ENCODE measurements around the gene FKBP2.

The FKBP2 gene
- long read RNA-seq, donor 1, transcript FKBP2-202 (6 exons, 1,002 nt): minor isoform, 10 of 149 reads
- long read RNA-seq, donor 1, transcript FKBP2-201 (6 exons, 657 nt): major isoform, 57 of 149 reads
- long read RNA-seq, donor 1, partial matches to known transcripts: 68 of 149 reads
- long read RNA-seq, donor 1, other reads (novel, unspliced or antisense): 8 of 149 reads
- long read RNA-seq, donor 2, transcript FKBP2-201 (6 exons, 657 nt): major isoform, 38 of 78 reads
- long read RNA-seq, donor 2, partial matches to known transcripts: 32 of 78 reads
- long read RNA-seq, donor 2, other reads (novel, unspliced or antisense): 5 of 78 reads
- long read RNA-seq, donor 3, transcript FKBP2-202 (6 exons, 1,002 nt): minor isoform, 5 of 56 reads
- long read RNA-seq, donor 3, transcript FKBP2-201 (6 exons, 657 nt): major isoform, 27 of 56 reads
- long read RNA-seq, donor 3, partial matches to known transcripts: 21 of 56 reads
- long read RNA-seq, donor 3, other reads (novel, unspliced or antisense): 0 of 56 reads
- long read RNA-seq, donor 4, transcript FKBP2-202 (6 exons, 1,002 nt): minor isoform, 9 of 126 reads
- long read RNA-seq, donor 4, transcript FKBP2-201 (6 exons, 657 nt): major isoform, 60 of 126 reads
- long read RNA-seq, donor 4, partial matches to known transcripts: 47 of 126 reads
- long read RNA-seq, donor 4, other reads (novel, unspliced or antisense): 5 of 126 reads
- long read RNA-seq, donor 5, transcript FKBP2-201 (6 exons, 657 nt): major isoform, 62 of 108 reads
- long read RNA-seq, donor 5, transcript FKBP2-202 (6 exons, 1,002 nt): minor isoform, 6 of 108 reads
- long read RNA-seq, donor 5, partial matches to known transcripts: 29 of 108 reads
- long read RNA-seq, donor 5, other reads (novel, unspliced or antisense): 8 of 108 reads
- long read RNA-seq, donor 6, transcript FKBP2-201 (6 exons, 657 nt): major isoform, 46 of 106 reads
- long read RNA-seq, donor 6, transcript FKBP2-203 (6 exons, 613 nt): minor isoform, 8 of 106 reads
- long read RNA-seq, donor 6, partial matches to known transcripts: 50 of 106 reads
- long read RNA-seq, donor 6, other reads (novel, unspliced or antisense): 0 of 106 reads
- long read RNA-seq, donor 7, transcript FKBP2-201 (6 exons, 657 nt): major isoform, 78 of 155 reads
- long read RNA-seq, donor 7, transcript FKBP2-202 (6 exons, 1,002 nt): minor isoform, 5 of 155 reads
- long read RNA-seq, donor 7, transcript FKBP2-203 (6 exons, 613 nt): minor isoform, 6 of 155 reads
- long read RNA-seq, donor 7, partial matches to known transcripts: 53 of 155 reads
- long read RNA-seq, donor 7, other reads (novel, unspliced or antisense): 13 of 155 reads
- long read RNA-seq, donor 8, transcript FKBP2-202 (6 exons, 1,002 nt): minor isoform, 6 of 127 reads
- long read RNA-seq, donor 8, transcript FKBP2-201 (6 exons, 657 nt): major isoform, 59 of 127 reads
- long read RNA-seq, donor 8, transcript FKBP2-203 (6 exons, 613 nt): minor isoform, 6 of 127 reads
- long read RNA-seq, donor 8, partial matches to known transcripts: 42 of 127 reads
- long read RNA-seq, donor 8, other reads (novel, unspliced or antisense): 14 of 127 reads

DNA sequence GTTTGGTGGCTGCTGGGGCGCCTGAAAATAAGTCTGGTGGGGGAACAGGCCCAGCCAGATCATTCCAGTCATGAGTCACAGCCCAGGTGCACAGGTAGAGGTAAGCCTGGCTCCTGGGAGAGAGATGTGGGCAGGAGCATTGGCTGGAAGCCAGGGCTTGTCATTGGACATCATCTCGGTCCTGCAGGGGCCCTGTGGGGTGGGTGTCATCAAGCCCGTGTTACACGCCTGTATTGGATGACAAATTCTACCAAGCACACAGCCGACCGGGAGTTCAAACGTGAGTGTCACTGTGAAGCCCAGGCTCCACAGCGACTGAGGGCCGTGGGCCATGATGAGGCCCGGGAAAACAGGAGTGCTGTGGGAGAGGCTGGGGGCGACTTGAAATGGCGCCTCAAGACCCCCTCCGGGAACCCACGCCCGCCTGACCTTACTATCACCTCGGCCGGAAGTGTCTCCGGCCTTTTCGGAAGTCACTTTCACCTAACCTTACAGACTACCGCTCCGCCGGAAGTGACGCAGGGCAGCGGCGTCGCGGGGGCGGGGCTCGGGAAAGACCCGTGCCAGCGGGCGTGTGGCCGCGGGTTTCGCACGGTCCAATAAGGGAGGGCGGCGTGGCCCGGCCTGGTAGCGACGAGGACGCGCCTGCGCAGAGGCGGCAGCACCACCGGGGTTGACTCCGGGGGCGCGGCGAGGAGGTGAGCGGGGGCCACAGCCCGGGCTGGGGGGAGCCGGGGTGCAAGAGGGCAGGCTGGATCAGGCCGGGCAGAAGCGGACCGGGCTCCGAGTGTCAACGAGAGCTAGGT is at the start of gene FKBP2:
Gene FKBP2, plus strand, starts transcription at position 661 of the 806 bp plus-strand sequence. CDS start 1,293 bp downstream, outside the sequence.
- DNase-seq: no peak

- no peak for DNase-seq
These were observed 48.5 kb upstream of the FKBP2 start for GRCh38 chr11:64192434-64192833.

GRCh38 chr11:64196626-64197025 is 44.3 kb upstream of the FKBP2 start:
- no peak for DNase-seq

DNA sequence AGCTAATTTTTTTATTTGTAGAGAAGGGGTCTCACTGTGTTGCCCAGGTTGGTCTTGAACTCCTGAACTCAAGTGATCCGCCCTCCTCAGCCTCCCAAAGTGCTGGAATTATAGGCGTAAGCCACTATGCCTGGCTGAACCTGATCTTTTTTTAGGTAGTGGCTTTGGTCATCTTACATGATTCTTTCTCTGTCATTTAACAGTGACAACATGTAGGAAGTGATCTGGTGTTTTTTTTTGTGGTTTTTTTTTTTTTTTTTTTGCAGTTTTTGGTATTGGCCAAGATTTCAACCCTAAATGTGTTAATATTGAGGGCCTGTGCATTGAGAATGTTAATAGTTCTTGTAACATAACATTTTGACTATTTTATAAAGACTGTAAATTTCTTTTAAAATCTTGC is 42.4 kb upstream of the FKBP2 start:
- no peak for DNase-seq

DNA sequence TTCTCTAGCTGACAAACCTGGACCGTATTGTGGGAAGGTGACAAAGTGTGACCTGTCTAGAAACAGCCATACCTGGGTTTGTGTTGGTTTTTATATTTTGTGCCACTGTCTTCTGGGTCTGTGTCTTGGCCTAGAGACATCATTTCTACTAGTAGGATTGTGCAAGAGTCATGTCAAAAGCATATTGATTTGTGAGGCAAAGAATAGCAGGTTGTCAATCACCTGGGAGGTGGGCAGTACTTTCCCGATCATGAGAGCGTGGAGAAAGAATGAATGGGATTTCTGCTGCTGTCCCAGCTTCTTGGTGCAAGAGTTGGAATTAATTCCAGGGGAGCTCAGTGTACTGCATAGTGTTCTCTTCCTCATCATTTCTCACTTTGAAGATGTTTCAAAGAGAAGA is 39.4 kb upstream of the FKBP2 start:
- DNase-seq: no peak

GRCh38 chr11:64202992-64203391 is 37.9 kb upstream of the FKBP2 start:
- no peak for DNase-seq

- no peak for DNase-seq
These were observed 37.3 kb upstream of the FKBP2 start for GRCh38 chr11:64203421-64204079.

- no peak for DNase-seq
These were observed 36.8 kb upstream of the FKBP2 start for GRCh38 chr11:64204080-64204440.

DNA sequence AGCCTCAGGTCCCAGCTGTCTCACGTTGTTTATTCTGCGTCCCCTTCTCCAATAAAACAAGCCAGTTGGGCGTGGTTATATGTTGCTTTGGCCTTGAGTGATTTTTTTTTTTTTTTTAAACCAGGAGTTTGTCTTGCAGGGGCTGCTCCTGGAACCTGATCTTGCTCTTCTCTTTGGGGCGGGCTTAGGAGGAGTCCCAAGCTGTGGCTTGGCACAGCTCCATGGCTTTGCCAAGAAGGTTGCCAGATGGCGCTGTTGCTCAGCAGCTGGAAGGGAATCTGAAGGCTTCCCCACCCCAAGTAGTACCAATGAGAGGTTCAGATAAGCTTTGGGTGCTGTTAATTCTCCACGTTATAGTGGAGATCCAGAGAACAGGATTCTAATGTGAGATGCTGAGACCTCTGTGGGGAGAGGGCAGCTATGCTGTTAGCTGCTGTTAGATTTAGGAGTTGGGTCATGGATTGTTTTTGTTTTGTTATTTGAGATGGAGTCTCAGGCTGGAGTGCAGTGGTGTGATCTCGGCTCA is 36.4 kb upstream of the FKBP2 start:
- DNase-seq: peak; percentile 65

DNA sequence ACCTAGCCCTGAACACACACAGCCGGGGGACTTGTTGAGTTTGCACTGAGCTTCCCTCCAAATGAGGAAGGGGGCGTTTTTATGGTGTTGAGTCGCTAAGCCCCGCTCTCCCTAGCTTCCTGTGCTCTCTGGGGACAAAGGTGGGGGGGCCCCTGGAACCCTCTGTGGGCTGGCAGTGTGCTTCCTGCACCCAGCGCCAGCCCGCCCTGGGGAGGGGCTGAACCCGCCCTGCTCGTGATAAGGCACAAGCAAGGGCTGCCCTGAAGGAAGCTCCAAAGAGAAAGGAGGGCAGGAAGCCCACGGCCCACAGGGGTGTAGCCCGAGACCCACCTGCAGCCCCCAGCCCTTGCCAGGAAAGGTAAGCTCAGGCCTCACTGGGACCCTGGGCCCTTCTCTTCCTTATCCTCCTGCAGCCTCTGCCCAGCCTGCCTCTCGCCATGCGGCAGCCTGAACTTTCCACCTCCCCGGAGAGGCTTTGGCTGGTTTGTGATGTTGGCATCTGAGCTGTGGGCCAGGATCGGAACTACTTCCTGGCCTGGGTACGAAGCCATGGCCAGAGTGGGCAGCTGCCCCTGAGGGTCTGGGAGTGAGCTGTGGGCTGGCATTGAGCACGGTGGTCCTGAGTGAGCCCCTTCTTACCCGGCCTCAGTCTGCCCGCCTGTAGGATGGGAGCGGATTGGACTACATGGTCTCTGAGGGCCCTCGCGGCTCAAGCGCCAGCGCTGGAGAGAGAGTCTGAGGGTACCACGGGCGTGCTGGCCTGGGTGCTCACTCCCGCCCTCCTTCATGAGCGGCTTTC is 34.2 kb upstream of the FKBP2 start, which contains the start of gene FERMT3:
Gene FERMT3, plus strand, starts transcription at position 265 of the 799 bp plus-strand sequence. CDS start 644 bp downstream, outside the sequence.
- DNase-seq: no peak

GRCh38 chr11:64207256-64208085 is 33.4 kb upstream of the FKBP2 start:
- DNase-seq: peak; percentile 53

DNA sequence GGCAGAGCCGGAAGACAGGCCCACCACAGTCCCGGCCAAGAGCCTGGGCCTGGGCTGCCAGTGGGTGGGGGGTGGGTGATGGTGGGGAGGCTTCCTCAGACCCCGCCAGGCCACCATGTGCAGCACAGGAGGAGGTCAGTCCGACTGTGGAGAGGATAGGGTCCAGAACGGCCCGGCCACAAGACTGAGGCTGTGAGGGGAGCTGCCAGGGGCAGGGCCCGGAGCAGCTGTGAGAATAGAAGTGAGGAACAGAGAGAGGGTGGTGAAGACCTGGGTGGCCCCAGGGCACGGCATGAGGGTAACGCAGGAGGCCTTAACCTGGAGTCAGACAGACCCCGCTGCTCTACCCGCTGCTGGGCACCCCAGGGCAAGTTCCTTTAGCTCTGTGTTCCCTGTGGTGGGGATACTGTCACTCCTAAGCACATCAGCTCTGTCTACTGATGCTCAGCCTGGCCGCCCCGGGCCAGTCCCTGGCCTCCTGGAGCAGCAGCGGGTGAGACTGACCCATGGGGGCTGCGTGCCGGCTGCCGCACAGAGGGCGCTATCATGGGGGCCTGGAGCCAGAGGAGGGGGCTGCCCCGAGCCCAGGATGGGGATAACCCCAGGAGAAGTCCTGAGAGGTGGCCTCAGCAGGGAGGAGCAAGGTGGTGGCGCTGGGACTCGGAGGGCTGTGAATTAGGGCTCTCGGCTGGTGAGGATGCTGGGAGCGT is 32.7 kb upstream of the FKBP2 start:
- no peak for DNase-seq

GRCh38 chr11:64208796-64209562 is 31.9 kb upstream of the FKBP2 start:
- no peak for DNase-seq

GRCh38 chr11:64209563-64209843 is 31.4 kb upstream of the FKBP2 start:
- no peak for DNase-seq

GRCh38 chr11:64210301-64211020 is 30.4 kb upstream of the FKBP2 start:
- no peak for DNase-seq

- DNase-seq: no peak
These were observed 29.6 kb upstream of the FKBP2 start for GRCh38 chr11:64211181-64211872.

All from right kidney (tissue), 9 donors.